SK-N-SH treated with all-trans-retinoic acid at 6 μM for 48 hours (cell line): Measurements from ENCODE around the gene UGT1A8.
"Not testable (repeated sequence)": the region's sequence is repeated elsewhere in the genome, so short reads cannot be mapped to it uniquely, and the experiment has no call there.

Source experiments
- ATAC-seq: fragments of 200-7000 bp; cut with Tn5 transposase; 3 replicates; pipeline ENCODE4 v1.9.1; 2020; ENCODE audit warnings: mild to moderate bottlenecking, moderate library complexity
- BACH2 ChIP-seq: fragments of 250-450 bp; sonication (Bioruptor Pico); IDR thresholded peaks from 2 replicates; pipeline ENCODE4 v1.9.0; 2021; ENCODE audit warnings: mild to moderate bottlenecking, borderline replicate concordance
- CREB5 ChIP-seq: fragments of 250-450 bp; sonication (Bioruptor Pico); IDR thresholded peaks from 2 replicates; pipeline ENCODE4 v1.5.1; 2020; ENCODE audit warnings: low read depth, mild to moderate bottlenecking, moderate library complexity
- CSDC2 ChIP-seq: fragments of 250-450 bp; sonication (Bioruptor Pico); IDR thresholded peaks from 2 replicates; pipeline ENCODE4 v1.5.0; 2020; ENCODE audit warnings: mild to moderate bottlenecking, moderate library complexity
- CSRNP3 ChIP-seq: fragments of 250-450 bp; sonication (Bioruptor Pico); IDR thresholded peaks from 2 replicates; pipeline ENCODE4 v1.5.1; 2021; ENCODE audit warnings: mild to moderate bottlenecking, moderate library complexity
- ESRRG ChIP-seq: fragments of 250-450 bp; sonication (Bioruptor Pico); IDR thresholded peaks from 2 replicates; pipeline ENCODE4 v1.6.1; 2021; ENCODE audit warnings: mild to moderate bottlenecking
- GLIS3 ChIP-seq: fragments of 250-450 bp; sonication (Bioruptor Pico); IDR thresholded peaks from 2 replicates; pipeline ENCODE4 v1.5.0; 2020; ENCODE audit warnings: mild to moderate bottlenecking, moderate library complexity
- ISL1 ChIP-seq: fragments of 250-450 bp; sonication (Bioruptor Pico); IDR thresholded peaks from 2 replicates; pipeline ENCODE4 v2.1.2; 2022; ENCODE audit warnings: mild to moderate bottlenecking, moderate library complexity
- OSR1 ChIP-seq: fragments of 250-450 bp; sonication (Bioruptor Pico); IDR thresholded peaks from 2 replicates; pipeline ENCODE4 v1.8.0; 2022; ENCODE audit warnings: moderate library complexity, mild to moderate bottlenecking, inconsistent platforms
- PATZ1 ChIP-seq: fragments of 250-450 bp; sonication (Bioruptor Pico); IDR thresholded peaks from 2 replicates; pipeline ENCODE4 v1.8.0; 2020; ENCODE audit warnings: mild to moderate bottlenecking, moderate library complexity, borderline replicate concordance
- POU6F1 ChIP-seq: fragments of 250-450 bp; sonication (Bioruptor Pico); IDR thresholded peaks from 2 replicates; pipeline ENCODE4 v1.8.0; 2021; ENCODE audit warnings: low read depth, mild to moderate bottlenecking, moderate library complexity, borderline replicate concordance
- PPARA ChIP-seq: fragments of 250-450 bp; sonication (Bioruptor Pico); IDR thresholded peaks from 2 replicates; pipeline ENCODE4 v1.5.0; 2020; ENCODE audit warnings: mild to moderate bottlenecking, borderline replicate concordance
- RARB ChIP-seq: fragments of 250-450 bp; sonication (Bioruptor Pico); IDR thresholded peaks from 2 replicates; pipeline ENCODE4 v1.8.0; 2021; ENCODE audit warnings: mild to moderate bottlenecking, moderate library complexity
- SNAI2 ChIP-seq: fragments of 250-450 bp; sonication (Bioruptor Pico); IDR thresholded peaks from 2 replicates; pipeline ENCODE4 v1.5.0; 2020; ENCODE audit warnings: mild to moderate bottlenecking, moderate library complexity
- TCF4 ChIP-seq: fragments of 250-450 bp; sonication (Bioruptor Pico); IDR thresholded peaks from 2 replicates; pipeline ENCODE4 v1.8.0; 2021; ENCODE audit warnings: mild to moderate bottlenecking, moderate library complexity, borderline replicate concordance
- TOX ChIP-seq: fragments of 250-450 bp; sonication (Bioruptor Pico); IDR thresholded peaks from 2 replicates; pipeline ENCODE4 v1.8.0; 2021; ENCODE audit warnings: mild to moderate bottlenecking, moderate library complexity, borderline replicate concordance
- TSHZ2 ChIP-seq: fragments of 250-450 bp; sonication (Bioruptor Pico); IDR thresholded peaks from 2 replicates; pipeline ENCODE4 v1.5.0; 2020; ENCODE audit warnings: mild to moderate bottlenecking, moderate library complexity
- ZC3H10 ChIP-seq: fragments of 250-450 bp; sonication (Bioruptor Pico); IDR thresholded peaks from 2 replicates; pipeline ENCODE4 v1.5.1; 2021; ENCODE audit warnings: mild to moderate bottlenecking, moderate library complexity
- ZFP3 ChIP-seq: fragments of 250-450 bp; sonication (Bioruptor Pico); IDR thresholded peaks from 2 replicates; pipeline ENCODE4 v1.5.0; 2020; ENCODE audit warnings: mild to moderate bottlenecking, moderate library complexity
- ZFP30 ChIP-seq: fragments of 450-650 bp; formaldehyde crosslinking; IDR thresholded peaks from 2 replicates; pipeline ENCODE4 v1.5.0; 2022; ENCODE audit warnings: mild to moderate bottlenecking, moderate library complexity
- ZNF565 ChIP-seq: fragments of 450-650 bp; formaldehyde crosslinking; conservative IDR thresholded peaks from 2 replicates; pipeline ENCODE4 v1.5.0; 2020; ENCODE audit warnings: low read depth, mild to moderate bottlenecking, moderate library complexity
- ZNF70 ChIP-seq: fragments of 450-650 bp; formaldehyde crosslinking; IDR thresholded peaks from 2 replicates; pipeline ENCODE4 v1.5.0; 2020; ENCODE audit warnings: mild to moderate bottlenecking, moderate library complexity
- ZNF8 ChIP-seq: fragments of 450-650 bp; formaldehyde crosslinking; IDR thresholded peaks from 2 replicates; pipeline ENCODE4 v1.5.0; 2020; ENCODE audit warnings: mild to moderate bottlenecking, moderate library complexity

The UGT1A8 gene

GRCh38 chr2:233584210-233584609 is 33.2 kb upstream of the UGT1A8 start:
- ATAC-seq, result no peak
- TF ChIP-seq SNAI2 (no peak), RARB (CRISPR knock-in tag) (no peak), CSRNP3 (no peak), ISL1 (CRISPR knock-in tag) (no peak), ZNF8 (no peak), BACH2 (CRISPR knock-in tag) (no peak), PATZ1 (CRISPR knock-in tag) (no peak), GLIS3 (CRISPR knock-in tag) (no peak), TCF4 (CRISPR knock-in tag) (no peak), ZNF70 (no peak), ZFP3 (CRISPR knock-in tag) (no peak), TOX (CRISPR knock-in tag) (no peak), PPARA (CRISPR knock-in tag) (no peak), OSR1 (CRISPR knock-in tag) (no peak), ZNF565 (CRISPR knock-in tag) (no peak), ESRRG (CRISPR knock-in tag) (no peak)

GRCh38 chr2:233588400-233588799 is 29.0 kb upstream of the UGT1A8 start:
- TF ChIP-seq POU6F1 (no peak), PATZ1 (CRISPR knock-in tag) (no peak), CREB5 (CRISPR knock-in tag) (no peak), RARB (CRISPR knock-in tag) (no peak), ZC3H10 (no peak), TOX (CRISPR knock-in tag) (no peak), OSR1 (CRISPR knock-in tag) (no peak), ISL1 (CRISPR knock-in tag) (no peak), GLIS3 (CRISPR knock-in tag) (no peak), CSDC2 (CRISPR knock-in tag) (no peak), ZFP3 (CRISPR knock-in tag) (no peak), ESRRG (CRISPR knock-in tag) (no peak), TSHZ2 (CRISPR knock-in tag) (no peak), ZFP30 (no peak), ZNF70 (no peak), TCF4 (CRISPR knock-in tag) (no peak), PPARA (CRISPR knock-in tag) (no peak), CSRNP3 (no peak)
- TF ChIP-seq, all 23 proteins: peak for 0

GRCh38 chr2:233592706-233593105 is 24.7 kb upstream of the UGT1A8 start:
- not testable (repeated sequence) for ATAC-seq

More at GRCh38 chr2:233588400-233588799, 29.0 kb upstream of the UGT1A8 start:
- no peak for ATAC-seq
